ENCODE measurements around the gene RNF130.
A peak's percentile ranks its signal among the peaks of the same experiment; 100 is the strongest.

Gene RNF130

GRCh38 chr5:180070756-180071530 lies 616 bp downstream of the RNF130 start:
- DNase-seq (ENCODE audit: low spot score in 2 of 2) (no peak), ATAC-seq (ENCODE audit: low read depth) (peak; percentile 37)
- Mint-ChIP-seq H3K4me1 (peaks cover 27% of the 10 kb centered on the region), H3K4me3 (peak overlapping the region; percentile 89), H3K27me3 (no peaks in the 10 kb centered on the region), H3K36me3 (no peaks in the 10 kb centered on the region), H3K27ac (peak overlapping the region; percentile 52), H3K9me3 (no peaks in the 10 kb centered on the region)

GRCh38 chr5:180069589-180070247 lies 1.8 kb downstream of the RNF130 start:
- Mint-ChIP-seq H3K4me3 (peak overlapping the region; percentile 89), H3K36me3 (no peaks in the 10 kb centered on the region), H3K4me1 (peaks cover 28% of the 10 kb centered on the region), H3K9me3 (no peaks in the 10 kb centered on the region), H3K27ac (no peak overlapping the region), H3K27me3 (no peaks in the 10 kb centered on the region)
- ATAC-seq (ENCODE audit: low read depth) (no peak), DNase-seq (ENCODE audit: low spot score in 2 of 2) (no peak)

- H3K4me3 Mint-ChIP-seq = no peak overlapping the region
- no peak overlapping the region for H3K27ac Mint-ChIP-seq
- peaks cover 28% of the 10 kb centered on the region for H3K4me1 Mint-ChIP-seq
- H3K27me3 Mint-ChIP-seq = no peaks in the 10 kb centered on the region
- no peaks in the 10 kb centered on the region for H3K36me3 Mint-ChIP-seq
- ATAC-seq (ENCODE audit: low read depth) (no peak), DNase-seq (ENCODE audit: low spot score in 2 of 2) (no peak)
- H3K9me3 Mint-ChIP-seq = no peaks in the 10 kb centered on the region
Measured at GRCh38 chr5:180068519-180069090, 3.0 kb downstream of the RNF130 start.

GRCh38 chr5:180067986-180068385 lies 3.6 kb downstream of the RNF130 start:
- DNase-seq (ENCODE audit: low spot score in 2 of 2) = no peak
- Mint-ChIP-seq H3K4me3 (no peak overlapping the region), H3K4me1 (peaks cover 30% of the 10 kb centered on the region), H3K36me3 (peaks cover 2% of the 10 kb centered on the region), H3K27me3 (peaks cover 2% of the 10 kb centered on the region), H3K9me3 (no peaks in the 10 kb centered on the region), H3K27ac (no peak overlapping the region)
- ATAC-seq (ENCODE audit: low read depth) = no peak

GRCh38 chr5:180060192-180060591 lies 11.4 kb downstream of the RNF130 start:
- no peak overlapping the region for H3K4me3 Mint-ChIP-seq
- ATAC-seq (ENCODE audit: low read depth) = no peak
- no peak for DNase-seq (ENCODE audit: low spot score in 2 of 2)
- H3K27me3 Mint-ChIP-seq = peaks cover 2% of the 10 kb centered on the region
- peaks cover 11% of the 10 kb centered on the region for H3K4me1 Mint-ChIP-seq
- no peak overlapping the region for H3K27ac Mint-ChIP-seq
- peaks cover 7% of the 10 kb centered on the region for H3K36me3 Mint-ChIP-seq
- H3K9me3 Mint-ChIP-seq = no peaks in the 10 kb centered on the region

GRCh38 chr5:180059326-180059725 lies 12.2 kb downstream of the RNF130 start:
- Mint-ChIP-seq H3K9me3 (no peaks in the 10 kb centered on the region), H3K36me3 (peaks cover 7% of the 10 kb centered on the region), H3K27ac (no peak overlapping the region), H3K4me3 (no peak overlapping the region), H3K27me3 (peaks cover 2% of the 10 kb centered on the region), H3K4me1 (peaks cover 11% of the 10 kb centered on the region)
- DNase-seq (ENCODE audit: low spot score in 2 of 2) = no peak
- no peak for ATAC-seq (ENCODE audit: low read depth)

GRCh38 chr5:180056153-180056552 lies 15.4 kb downstream of the RNF130 start:
- peaks cover 11% of the 10 kb centered on the region for H3K4me1 Mint-ChIP-seq
- H3K4me3 Mint-ChIP-seq = no peak overlapping the region
- ATAC-seq (ENCODE audit: low read depth) (no peak), DNase-seq (ENCODE audit: low spot score in 2 of 2) (no peak)
- H3K9me3 Mint-ChIP-seq = no peaks in the 10 kb centered on the region
- H3K27me3 Mint-ChIP-seq = no peaks in the 10 kb centered on the region
- H3K27ac Mint-ChIP-seq = no peak overlapping the region
- peaks cover 6% of the 10 kb centered on the region for H3K36me3 Mint-ChIP-seq

GRCh38 chr5:180054226-180054625 lies 17.3 kb downstream of the RNF130 start:
- H3K27me3 Mint-ChIP-seq = no peaks in the 10 kb centered on the region
- no peak overlapping the region for H3K4me3 Mint-ChIP-seq
- DNase-seq (ENCODE audit: low spot score in 2 of 2) (no peak), ATAC-seq (ENCODE audit: low read depth) (no peak)
- peaks cover 7% of the 10 kb centered on the region for H3K4me1 Mint-ChIP-seq
- H3K27ac Mint-ChIP-seq = no peak overlapping the region
- peaks cover 6% of the 10 kb centered on the region for H3K36me3 Mint-ChIP-seq
- no peaks in the 10 kb centered on the region for H3K9me3 Mint-ChIP-seq

- H3K4me3 Mint-ChIP-seq = no peak overlapping the region
- no peaks in the 10 kb centered on the region for H3K9me3 Mint-ChIP-seq
- ATAC-seq (ENCODE audit: low read depth) = no peak
- H3K27ac Mint-ChIP-seq = no peak overlapping the region
- peaks cover 2% of the 10 kb centered on the region for H3K36me3 Mint-ChIP-seq
- no peak for DNase-seq (ENCODE audit: low spot score in 2 of 2)
- no peaks in the 10 kb centered on the region for H3K27me3 Mint-ChIP-seq
- peaks cover 4% of the 10 kb centered on the region for H3K4me1 Mint-ChIP-seq
Measured at GRCh38 chr5:180053061-180053602, 18.4 kb downstream of the RNF130 start.

- Mint-ChIP-seq H3K36me3 (peaks cover 4% of the 10 kb centered on the region), H3K9me3 (no peaks in the 10 kb centered on the region), H3K4me3 (no peak overlapping the region), H3K27ac (no peak overlapping the region), H3K27me3 (no peaks in the 10 kb centered on the region), H3K4me1 (peaks cover 7% of the 10 kb centered on the region)
- DNase-seq (ENCODE audit: low spot score in 2 of 2) (no peak), ATAC-seq (ENCODE audit: low read depth) (no peak)
Measured at GRCh38 chr5:180052211-180052818, 19.2 kb downstream of the RNF130 start.

- no peaks in the 10 kb centered on the region for H3K27me3 Mint-ChIP-seq
- ATAC-seq (ENCODE audit: low read depth) (no peak), DNase-seq (ENCODE audit: low spot score in 2 of 2) (no peak)
- peaks cover 7% of the 10 kb centered on the region for H3K4me1 Mint-ChIP-seq
- no peaks in the 10 kb centered on the region for H3K9me3 Mint-ChIP-seq
- peaks cover 8% of the 10 kb centered on the region for H3K36me3 Mint-ChIP-seq
- H3K4me3 Mint-ChIP-seq = no peak overlapping the region
- no peak overlapping the region for H3K27ac Mint-ChIP-seq
Measured at GRCh38 chr5:180050121-180050940, 21.2 kb downstream of the RNF130 start.

- peaks cover 7% of the 10 kb centered on the region for H3K4me1 Mint-ChIP-seq
- H3K9me3 Mint-ChIP-seq = no peaks in the 10 kb centered on the region
- H3K4me3 Mint-ChIP-seq = no peak overlapping the region
- H3K27me3 Mint-ChIP-seq = no peaks in the 10 kb centered on the region
- H3K27ac Mint-ChIP-seq = no peak overlapping the region
- ATAC-seq (ENCODE audit: low read depth) = no peak
- DNase-seq (ENCODE audit: low spot score in 2 of 2) = no peak
- peaks cover 8% of the 10 kb centered on the region for H3K36me3 Mint-ChIP-seq
Measured at GRCh38 chr5:180049185-180049548, 22.4 kb downstream of the RNF130 start.

GRCh38 chr5:180047667-180048066 lies 23.9 kb downstream of the RNF130 start:
- Mint-ChIP-seq H3K4me1 (peaks cover 7% of the 10 kb centered on the region), H3K9me3 (no peaks in the 10 kb centered on the region), H3K27ac (no peak overlapping the region), H3K4me3 (no peak overlapping the region), H3K27me3 (no peaks in the 10 kb centered on the region), H3K36me3 (peaks cover 8% of the 10 kb centered on the region)
- ATAC-seq (ENCODE audit: low read depth) (no peak), DNase-seq (ENCODE audit: low spot score in 2 of 2) (no peak)
